HCT116 (cell line): Measurements from ENCODE around the gene DNAJB1. TPM values are rescaled to one million over a fixed set of nuclear protein-coding genes. Genes with fewer than 3 reads are reported as not detected.

Experiments
- ATAC-seq: fragments of 200-7000 bp; cut with Tn5 transposase; 2 replicates; pipeline ENCODE4 v1.9.1; 2020; ENCODE audit warnings: mild to moderate bottlenecking, moderate library complexity
- BruUV-seq: library from RNA; stranded (reverse); fragments of 400-500 nt; replicated peaks from 2 replicates; lab custom pipeline; 2021; lab: Mats Ljungman, UMichigan
- CTCF ChIA-PET: fragments of 300-600 bp; sonication (Branson Sonifier 250); formaldehyde crosslinking; loops from one replicate; lab custom pipeline; 2021; ENCODE audit warnings: antibody characterized with exemption; lab: Charles Lee
- POLR2A ChIA-PET: fragments of 300-600, 350-600 bp; sonication (Branson Sonifier 250); formaldehyde crosslinking; loops from one replicate; lab custom pipeline; 2021; ENCODE audit warnings: antibody characterized with exemption; lab: Charles Lee
- RAD21 ChIA-PET, 2 experiments: fragments of 300-600 bp; sonication (Branson Sonifier 250); formaldehyde crosslinking; loops; one replicate each; lab custom pipeline; 2023; ENCODE audit warnings: low total read pairs in 2 of 2; ENCODE audit not compliant: uncharacterized antibody in 2 of 2, unreplicated experiment in 2 of 2, low non-redundant PET in 1 of 2; lab: Charles Lee
- DNase-seq: peaks from one replicate; pipeline ENCODE4 v3.0.0-alpha.2; 2010; ENCODE audit warnings: low read depth, low spot score
- H2AFZ ChIP-seq: fragments of 200-600 bp; shearing (Covaris generic), sonication (generic); 2 replicates; pipeline ENCODE4 v1.6.1; 2017; ENCODE audit warnings: low read depth, mixed run types, mixed read lengths, antibody characterized with exemption, low read length; ENCODE audit not compliant: poor library complexity, severe bottlenecking
- H3K27ac ChIP-seq: 2 replicates; pipeline ENCODE4 v1.5.1; 2012; ENCODE audit warnings: low read depth, low read length
- H3K27me3 ChIP-seq: fragments of 200-600 bp; sonication (generic); 2 replicates; pipeline ENCODE4 v1.6.1; 2016; ENCODE audit warnings: mixed run types, low read length, mixed read lengths; ENCODE audit not compliant: insufficient read depth
- H3K36me3 ChIP-seq, 2 experiments: fragments of 200-500 bp in 1 of 2; fragments of 200-600 bp in 1 of 2; sonication (Bioruptor generic) in 1 of 2; sonication (generic) in 1 of 2; 2 replicates each; pipeline versions ENCODE4 v1.5.1 to v1.6.1; 2014 to 2016; ENCODE audit warnings: low read length in 2 of 2, inconsistent platforms in 1 of 2, mixed read lengths in 1 of 2, mixed run types in 1 of 2; ENCODE audit not compliant: insufficient read depth in 2 of 2, control insufficient read depth in 1 of 2
- H3K4me1 ChIP-seq, 2 experiments: fragments of 200-600 bp in 1 of 2; sonication (generic) in 1 of 2; 2 replicates each; pipeline versions ENCODE4 v1.5.1 to v1.6.1; 2012 to 2017; ENCODE audit warnings: low read length in 2 of 2, inconsistent platforms in 1 of 2, mild to moderate bottlenecking in 1 of 2, mixed read lengths in 1 of 2, mixed run types in 1 of 2, moderate library complexity in 1 of 2; ENCODE audit not compliant: insufficient read depth in 2 of 2, control insufficient read depth in 1 of 2
- H3K4me2 ChIP-seq: fragments of 200-600 bp; sonication (generic); 2 replicates; pipeline ENCODE4 v1.6.1; 2017; ENCODE audit warnings: mixed run types, low read length, mixed read lengths
- H3K4me3 ChIP-seq, 2 experiments: fragments of 200-600 bp in 1 of 2; sonication (generic) in 1 of 2; replicated peaks in 1 of 2; 2 replicates each; pipeline ENCODE4 v1.5.1; 2011 to 2016; ENCODE audit warnings: low read length in 2 of 2, control low read depth in 1 of 2, low read depth in 1 of 2, mild to moderate bottlenecking in 1 of 2, mixed read lengths in 1 of 2, mixed run types in 1 of 2
- H3K79me2 ChIP-seq: fragments of 200-600 bp; sonication (generic); 2 replicates; pipeline ENCODE4 v1.6.1; 2017; ENCODE audit warnings: mild to moderate bottlenecking, mixed run types, low read length, moderate library complexity, mixed read lengths; ENCODE audit not compliant: insufficient read depth
- H3K9ac ChIP-seq: fragments of 200-600 bp; sonication (generic); 2 replicates; pipeline ENCODE4 v1.6.1; 2016; ENCODE audit warnings: low read length, mixed read lengths
- H3K9me2 ChIP-seq: fragments of 200-600 bp; sonication (generic), shearing (Covaris generic); 2 replicates; pipeline ENCODE4 v1.6.1; 2017; ENCODE audit warnings: mixed run types, mild to moderate bottlenecking, moderate library complexity; ENCODE audit not compliant: insufficient read depth
- H3K9me3 ChIP-seq, 2 experiments: fragments of 200-500 bp in 1 of 2; fragments of 200-600 bp in 1 of 2; sonication (Bioruptor generic) in 1 of 2; sonication (generic) in 1 of 2; 2 replicates each; pipeline ENCODE4 v1.6.1; 2014 to 2017; ENCODE audit warnings: low read length in 2 of 2, mixed read lengths in 2 of 2, inconsistent platforms in 1 of 2, low read depth in 1 of 2, mild to moderate bottlenecking in 1 of 2, mixed run types in 1 of 2, moderate library complexity in 1 of 2; ENCODE audit not compliant: control insufficient read depth in 1 of 2, insufficient read depth in 1 of 2
- H4K20me1 ChIP-seq: fragments of 200-600 bp; sonication (generic), shearing (Covaris generic); 2 replicates; pipeline ENCODE4 v1.6.1; 2017; ENCODE audit warnings: mixed run types, mild to moderate bottlenecking, moderate library complexity; ENCODE audit not compliant: insufficient read depth
- CBX3 ChIP-seq: IDR thresholded peaks from 2 replicates; pipeline ENCODE4 v1.6.1; 2012; ENCODE audit warnings: low read depth
- CEBPB ChIP-seq: IDR thresholded peaks from 2 replicates; pipeline ENCODE4 v1.6.1; 2012; ENCODE audit warnings: low read depth
- EGR1 ChIP-seq: IDR thresholded peaks from 2 replicates; pipeline ENCODE4 v1.6.1; 2012; ENCODE audit warnings: low read depth
- ELF1 ChIP-seq: IDR thresholded peaks from 2 replicates; pipeline ENCODE4 v1.6.1; 2012; ENCODE audit warnings: low read depth, borderline replicate concordance
- EZH2 ChIP-seq: fragments of 200-600 bp; sonication (generic); IDR thresholded peaks from 2 replicates; pipeline ENCODE4 v1.6.1; 2017; ENCODE audit warnings: antibody characterized with exemption, mixed run types
- EZH2phosphoT487 ChIP-seq: fragments of 200-600 bp; IDR thresholded peaks from 2 replicates; pipeline ENCODE4 v1.6.1; 2018; ENCODE audit warnings: antibody characterized with exemption, borderline replicate concordance
- FOSL1 ChIP-seq: IDR thresholded peaks from 2 replicates; pipeline ENCODE4 v1.6.1; 2012; ENCODE audit warnings: low read depth
- JUND ChIP-seq: IDR thresholded peaks from 2 replicates; pipeline ENCODE4 v1.6.1; 2012
- POLR2AphosphoS5 ChIP-seq: IDR thresholded peaks from 2 replicates; pipeline ENCODE4 v1.6.1; 2011; ENCODE audit warnings: mild to moderate bottlenecking, low read depth, low read length, moderate library complexity
- RAD21 ChIP-seq: IDR thresholded peaks from 2 replicates; pipeline ENCODE4 v1.6.1; 2012; ENCODE audit warnings: low read depth, mild to moderate bottlenecking
- SIN3A ChIP-seq: IDR thresholded peaks from 2 replicates; pipeline ENCODE4 v1.6.1; 2012; ENCODE audit warnings: low read depth
- SRF ChIP-seq: IDR thresholded peaks from 2 replicates; pipeline ENCODE4 v1.6.1; 2012; ENCODE audit warnings: low read depth
- TCF7L2 ChIP-seq: IDR thresholded peaks from 2 replicates; pipeline ENCODE4 v1.7.0; 2011; ENCODE audit warnings: borderline replicate concordance, inconsistent platforms; ENCODE audit not compliant: insufficient read depth, insufficient read length; ENCODE audit errors: extremely low read depth
- YY1 ChIP-seq: IDR thresholded peaks from 2 replicates; pipeline ENCODE4 v1.6.1; 2011; ENCODE audit warnings: low read length, low read depth, moderate library complexity, mild to moderate bottlenecking; ENCODE audit not compliant: insufficient replicate concordance; ENCODE audit errors: extremely low read depth
- ZNF274 ChIP-seq: fragments of 200-500 bp; sonication (Bioruptor generic); IDR thresholded peaks from 2 replicates; pipeline ENCODE4 v1.6.1; 2014; ENCODE audit warnings: mild to moderate bottlenecking, low read depth, low read length, inconsistent platforms
- intact Hi-C: fragments of 100-400 bp; cut with micrococcal nuclease; formaldehyde crosslinking; loops from 2 replicates; pipeline ENCODE4 v1.10.0; 2022
- total RNA-seq: library from RNA; stranded (reverse); gene quantifications from one replicate; pipeline ENCODE4 v1.2.1, GENCODE V29; 2021; ENCODE audit not compliant: unreplicated experiment
- TF ChIP-seq, protein P1 (sequence below): IDR thresholded peaks from 2 replicates; pipeline ENCODE4 v1.6.1; 2012; ENCODE audit warnings: low read depth
- TF ChIP-seq, protein P2 (sequence below): IDR thresholded peaks from 2 replicates; pipeline ENCODE4 v1.6.1; 2011; ENCODE audit warnings: mild to moderate bottlenecking, low read length, moderate library complexity; ENCODE audit not compliant: insufficient replicate concordance; ENCODE audit errors: extremely low read depth

DNAJB1 gene
- total RNA-seq, 1 experiment from 2014 or later = 175 TPM

DNA sequence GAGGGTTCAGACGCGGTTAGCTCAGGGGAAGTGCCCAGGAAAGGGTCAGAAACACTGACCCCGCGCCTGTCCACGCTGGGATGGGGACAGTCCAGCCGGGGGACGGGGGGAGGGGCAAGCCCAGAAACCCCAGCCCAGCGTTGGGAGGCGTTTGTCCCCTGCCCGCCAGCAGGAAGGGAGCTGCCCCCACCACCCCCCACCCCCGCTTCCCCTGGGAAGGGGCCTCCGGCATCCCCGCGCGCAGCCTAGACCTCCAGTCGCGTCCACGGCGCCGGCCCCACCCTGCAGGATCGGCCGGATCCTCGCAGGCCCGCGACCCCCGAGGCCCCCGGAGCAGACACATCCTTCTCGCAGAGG lies 22.5 kb downstream of the DNAJB1 start:
- TF ChIP-seq TCF7L2 (no peak), CEBPB (no peak), RAD21 (no peak), JUND (no peak), SIN3A (no peak), EGR1 (no peak), ELF1 (no peak), EZH2 (no peak), FOSL1 (no peak), SRF (no peak), YY1 (no peak), POLR2AphosphoS5 (no peak), ZNF274 (no peak), EZH2phosphoT487 (no peak), CBX3 (no peak)
- TF ChIP-seq, protein P1, sequence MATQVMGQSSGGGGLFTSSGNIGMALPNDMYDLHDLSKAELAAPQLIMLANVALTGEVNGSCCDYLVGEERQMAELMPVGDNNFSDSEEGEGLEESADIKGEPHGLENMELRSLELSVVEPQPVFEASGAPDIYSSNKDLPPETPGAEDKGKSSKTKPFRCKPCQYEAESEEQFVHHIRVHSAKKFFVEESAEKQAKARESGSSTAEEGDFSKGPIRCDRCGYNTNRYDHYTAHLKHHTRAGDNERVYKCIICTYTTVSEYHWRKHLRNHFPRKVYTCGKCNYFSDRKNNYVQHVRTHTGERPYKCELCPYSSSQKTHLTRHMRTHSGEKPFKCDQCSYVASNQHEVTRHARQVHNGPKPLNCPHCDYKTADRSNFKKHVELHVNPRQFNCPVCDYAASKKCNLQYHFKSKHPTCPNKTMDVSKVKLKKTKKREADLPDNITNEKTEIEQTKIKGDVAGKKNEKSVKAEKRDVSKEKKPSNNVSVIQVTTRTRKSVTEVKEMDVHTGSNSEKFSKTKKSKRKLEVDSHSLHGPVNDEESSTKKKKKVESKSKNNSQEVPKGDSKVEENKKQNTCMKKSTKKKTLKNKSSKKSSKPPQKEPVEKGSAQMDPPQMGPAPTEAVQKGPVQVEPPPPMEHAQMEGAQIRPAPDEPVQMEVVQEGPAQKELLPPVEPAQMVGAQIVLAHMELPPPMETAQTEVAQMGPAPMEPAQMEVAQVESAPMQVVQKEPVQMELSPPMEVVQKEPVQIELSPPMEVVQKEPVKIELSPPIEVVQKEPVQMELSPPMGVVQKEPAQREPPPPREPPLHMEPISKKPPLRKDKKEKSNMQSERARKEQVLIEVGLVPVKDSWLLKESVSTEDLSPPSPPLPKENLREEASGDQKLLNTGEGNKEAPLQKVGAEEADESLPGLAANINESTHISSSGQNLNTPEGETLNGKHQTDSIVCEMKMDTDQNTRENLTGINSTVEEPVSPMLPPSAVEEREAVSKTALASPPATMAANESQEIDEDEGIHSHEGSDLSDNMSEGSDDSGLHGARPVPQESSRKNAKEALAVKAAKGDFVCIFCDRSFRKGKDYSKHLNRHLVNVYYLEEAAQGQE = no peak
- TF ChIP-seq, protein P2, sequence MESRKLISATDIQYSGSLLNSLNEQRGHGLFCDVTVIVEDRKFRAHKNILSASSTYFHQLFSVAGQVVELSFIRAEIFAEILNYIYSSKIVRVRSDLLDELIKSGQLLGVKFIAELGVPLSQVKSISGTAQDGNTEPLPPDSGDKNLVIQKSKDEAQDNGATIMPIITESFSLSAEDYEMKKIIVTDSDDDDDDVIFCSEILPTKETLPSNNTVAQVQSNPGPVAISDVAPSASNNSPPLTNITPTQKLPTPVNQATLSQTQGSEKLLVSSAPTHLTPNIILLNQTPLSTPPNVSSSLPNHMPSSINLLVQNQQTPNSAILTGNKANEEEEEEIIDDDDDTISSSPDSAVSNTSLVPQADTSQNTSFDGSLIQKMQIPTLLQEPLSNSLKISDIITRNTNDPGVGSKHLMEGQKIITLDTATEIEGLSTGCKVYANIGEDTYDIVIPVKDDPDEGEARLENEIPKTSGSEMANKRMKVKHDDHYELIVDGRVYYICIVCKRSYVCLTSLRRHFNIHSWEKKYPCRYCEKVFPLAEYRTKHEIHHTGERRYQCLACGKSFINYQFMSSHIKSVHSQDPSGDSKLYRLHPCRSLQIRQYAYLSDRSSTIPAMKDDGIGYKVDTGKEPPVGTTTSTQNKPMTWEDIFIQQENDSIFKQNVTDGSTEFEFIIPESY = no peak
- Histone ChIP-seq H3K27ac (peak overlapping the region; percentile 58), H3K79me2 (peaks cover 41% of the 10 kb centered on the region), H3K4me1 (peaks cover 20 to 29% of the 10 kb centered on the region in 2 experiments), H3K9ac (peak overlapping the region; percentile 86), H3K4me3 (peak overlapping the region; percentile 78 to 86), H4K20me1 (no peaks in the 10 kb centered on the region), H3K4me2 (peak overlapping the region; percentile 79), H3K9me3 (no peaks in the 10 kb centered on the region), H3K36me3 (peaks cover 0 to 3% of the 10 kb centered on the region in 2 experiments; a peak in 2 of 4 replicates), H3K9me2 (no peaks in the 10 kb centered on the region), H2AFZ (no peak overlapping the region), H3K27me3 (no peaks in the 10 kb centered on the region)
- RAD21 ChIA-PET = no interaction called here
- DNase-seq (no peak), ATAC-seq (no peak; the same call in 1 of the 2 replicates)
- CTCF ChIA-PET = interaction anchor here (1.1 to 1.8 kb wide), 4 partner anchors 8 to 359 kb away, joined by 3 to 5 read pairs (median 4); partner anchors contain the start of gene ASF1B
- intact Hi-C loops = no loop called here
- no TSS peak for BruUV-seq
- POLR2A ChIA-PET = interaction anchor here (1.1 to 3.1 kb wide), 5 partner anchors 11 to 359 kb away, joined by 3 to 15 read pairs (median 11); partner anchors contain the start of genes ASF1B and DNAJB1
